ENCODE data around the gene SREBF2. TPM values are rescaled to one million over a fixed set of nuclear protein-coding genes. Genes with fewer than 3 reads are reported as not detected.

SREBF2 gene
- total and polyA plus RNA-seq, 2 experiments from 2014 or later, result 23.6 to 26.5 TPM

DNA sequence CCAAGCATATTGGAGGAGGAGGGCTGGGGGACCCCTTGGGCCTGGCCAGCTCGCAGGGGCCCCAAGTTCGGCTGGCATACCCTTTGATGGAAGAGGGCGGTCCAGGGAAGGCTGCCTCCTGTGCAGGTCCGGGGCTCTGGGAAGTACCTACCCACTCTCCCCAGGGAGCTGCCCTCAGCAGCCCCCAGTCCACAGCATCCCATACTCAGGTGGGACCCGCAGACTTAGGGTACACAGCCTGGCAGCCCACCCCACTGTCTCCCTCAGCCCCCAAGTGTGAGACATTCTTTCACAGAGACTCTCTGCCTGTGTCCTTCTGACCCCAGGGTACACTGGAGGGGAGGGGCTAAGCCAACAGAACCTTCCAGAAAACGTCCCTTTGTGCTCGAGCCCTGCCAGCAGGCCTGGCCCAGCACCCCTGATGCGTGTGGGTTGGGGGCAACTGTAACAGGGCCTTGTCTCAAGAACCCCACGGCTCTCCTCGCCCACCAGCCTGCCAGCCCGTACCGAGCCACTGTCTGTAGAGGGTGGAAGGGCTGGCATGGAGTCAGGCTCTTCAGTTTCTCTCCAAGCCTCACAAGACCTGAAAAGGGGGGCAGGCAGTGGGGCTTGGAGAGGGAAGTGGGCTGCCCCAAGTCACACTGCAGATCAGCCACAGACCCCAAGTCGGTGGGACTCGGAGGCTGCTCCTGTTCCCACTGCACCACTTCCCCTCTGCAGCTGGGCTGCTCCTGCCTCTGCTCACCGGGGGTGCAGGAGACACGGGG, 100.7 kb downstream of the SREBF2 start:
- H3K9me2 ChIP-seq (ENCODE audit: insufficient read depth), result no peaks in the 10 kb centered on the region
- H2AFZ ChIP-seq, result no peak overlapping the region
- 86 to 88% methylated on average over 13 to 16 of the region's 16 CpGs for WGBS, 2 experiments (ENCODE audit: low coverage in 1 of 2, low lambda C conversion rate in 2 of 2, missing lambda C conversion rate in 2 of 2)
- no peaks in the 10 kb centered on the region for H4K20me1 ChIP-seq (ENCODE audit: insufficient read depth)
- no peak overlapping the region for H3K4me3 ChIP-seq
- H3K4me2 ChIP-seq (ENCODE audit: unreplicated experiment), result no peak overlapping the region
- no peaks in the 10 kb centered on the region for H3K4me1 ChIP-seq (ENCODE audit: insufficient read depth)
- no peaks in the 10 kb centered on the region for H3F3A ChIP-seq (ENCODE audit: insufficient read depth)
- no peaks in the 10 kb centered on the region for H3K9me3 ChIP-seq (ENCODE audit: low read depth)
- H3K27ac ChIP-seq, result no peak overlapping the region
- H3K79me2 ChIP-seq (ENCODE audit: insufficient read depth), result no peaks in the 10 kb centered on the region
- no peaks in the 10 kb centered on the region for H3K27me3 ChIP-seq (replicated peaks; ENCODE audit: insufficient read depth)
- no peak overlapping the region for H3K9ac ChIP-seq
- no peaks in the 10 kb centered on the region for H3K36me3 ChIP-seq (ENCODE audit: low read depth)
- in situ Hi-C loops (cut with MboI), result no loop called here
- no peak for DNase-seq
- TF ChIP-seq EZH2phosphoT487 (IDR thresholded peaks at IDR 0.05; ENCODE audit: insufficient read depth, low read depth), result no peak
- no peak for TF ChIP-seq EZH2 (IDR thresholded peaks at IDR 0.05; ENCODE audit: insufficient read depth, poor library complexity, severe bottlenecking)

DNA sequence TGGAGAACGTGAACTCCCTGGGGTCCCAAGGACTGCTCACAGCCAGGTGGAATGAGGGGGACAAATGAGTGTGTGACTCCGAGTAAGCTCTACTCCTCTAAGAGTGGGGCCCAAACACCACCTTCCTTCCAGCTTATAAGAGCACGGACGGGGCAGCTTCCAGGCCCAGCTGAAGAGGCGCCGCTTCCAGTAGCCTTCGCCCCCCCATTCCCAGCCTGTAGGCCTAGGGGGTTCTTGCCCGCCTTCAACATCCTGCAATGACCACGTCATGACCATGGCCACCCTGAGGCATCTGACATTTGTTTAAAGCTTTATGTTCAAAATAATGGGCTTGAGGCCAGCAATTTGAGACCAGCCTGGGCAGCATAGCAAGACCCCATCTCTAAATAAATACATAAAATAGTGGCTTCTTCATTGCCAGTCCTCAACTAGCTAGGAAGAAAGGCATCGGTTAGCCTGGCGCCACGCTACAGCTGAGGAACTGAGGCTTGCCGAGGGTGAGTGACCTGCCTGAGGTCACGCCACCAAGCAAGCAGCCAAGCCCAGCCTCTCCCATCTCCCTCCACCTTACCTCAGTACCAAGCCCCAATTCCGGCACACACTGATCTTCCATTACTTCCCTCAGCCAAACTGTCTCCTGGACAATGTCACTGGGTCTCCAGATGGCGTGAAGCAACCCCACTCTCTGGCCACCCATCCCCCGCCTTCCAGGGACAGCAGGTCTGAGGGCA, 101.5 kb downstream of the SREBF2 start:
- 92 to 95% methylated on average over 17 of the region's 17 CpGs for WGBS, 2 experiments (ENCODE audit: low coverage in 1 of 2, low lambda C conversion rate in 2 of 2, missing lambda C conversion rate in 2 of 2)
- Histone ChIP-seq H2AFZ (no peak overlapping the region), H3K4me2 (ENCODE audit: unreplicated experiment) (no peak overlapping the region), H3K4me1 (ENCODE audit: insufficient read depth) (no peaks in the 10 kb centered on the region), H3K4me3 (no peak overlapping the region), H3F3A (ENCODE audit: insufficient read depth) (no peaks in the 10 kb centered on the region), H3K79me2 (ENCODE audit: insufficient read depth) (no peaks in the 10 kb centered on the region), H4K20me1 (ENCODE audit: insufficient read depth) (no peaks in the 10 kb centered on the region), H3K9me2 (ENCODE audit: insufficient read depth) (no peaks in the 10 kb centered on the region), H3K9ac (no peak overlapping the region), H3K27ac (no peak overlapping the region), H3K36me3 (ENCODE audit: low read depth) (no peaks in the 10 kb centered on the region), H3K27me3 (replicated peaks; ENCODE audit: insufficient read depth) (no peaks in the 10 kb centered on the region), H3K9me3 (ENCODE audit: low read depth) (no peaks in the 10 kb centered on the region)
- DNase-seq, result no peak
- no peak for TF ChIP-seq EZH2phosphoT487 (IDR thresholded peaks at IDR 0.05; ENCODE audit: insufficient read depth, low read depth)
- no peak for TF ChIP-seq EZH2 (IDR thresholded peaks at IDR 0.05; ENCODE audit: insufficient read depth, poor library complexity, severe bottlenecking)
- in situ Hi-C loops (cut with MboI), result no loop called here

GRCh38 chr22:41935015-41935351, 102.1 kb downstream of the SREBF2 start:
- Histone ChIP-seq H3K27me3 (replicated peaks; ENCODE audit: insufficient read depth) (no peaks in the 10 kb centered on the region), H3K9me3 (ENCODE audit: low read depth) (no peaks in the 10 kb centered on the region), H3F3A (ENCODE audit: insufficient read depth) (peaks cover 3% of the 10 kb centered on the region), H3K27ac (no peak overlapping the region), H3K4me3 (no peak overlapping the region), H3K79me2 (ENCODE audit: insufficient read depth) (no peaks in the 10 kb centered on the region), H2AFZ (no peak overlapping the region), H3K4me1 (ENCODE audit: insufficient read depth) (no peaks in the 10 kb centered on the region), H3K4me2 (ENCODE audit: unreplicated experiment) (no peak overlapping the region), H3K9ac (no peak overlapping the region), H3K36me3 (ENCODE audit: low read depth) (no peaks in the 10 kb centered on the region), H3K9me2 (ENCODE audit: insufficient read depth) (no peaks in the 10 kb centered on the region), H4K20me1 (ENCODE audit: insufficient read depth) (no peaks in the 10 kb centered on the region)
- DNase-seq, result no peak
- no peak for TF ChIP-seq EZH2phosphoT487 (IDR thresholded peaks at IDR 0.05; ENCODE audit: insufficient read depth, low read depth)
- no peak for TF ChIP-seq EZH2 (IDR thresholded peaks at IDR 0.05; ENCODE audit: insufficient read depth, poor library complexity, severe bottlenecking)
- 76 to 82% methylated on average over 3 to 4 of the region's 4 CpGs for WGBS, 2 experiments (ENCODE audit: low coverage in 1 of 2, low lambda C conversion rate in 2 of 2, missing lambda C conversion rate in 2 of 2)
- in situ Hi-C loops (cut with MboI), result no loop called here

GRCh38 chr22:41935509-41935908, 102.6 kb downstream of the SREBF2 start:
- no peak for DNase-seq
- TF ChIP-seq EZH2 (IDR thresholded peaks at IDR 0.05; ENCODE audit: insufficient read depth, poor library complexity, severe bottlenecking) (no peak), EZH2phosphoT487 (IDR thresholded peaks at IDR 0.05; ENCODE audit: insufficient read depth, low read depth) (no peak)
- Histone ChIP-seq H3K4me1 (ENCODE audit: insufficient read depth) (peaks cover 3% of the 10 kb centered on the region), H3F3A (ENCODE audit: insufficient read depth) (peaks cover 8% of the 10 kb centered on the region), H3K4me2 (ENCODE audit: unreplicated experiment) (no peak overlapping the region), H3K9me3 (ENCODE audit: low read depth) (no peaks in the 10 kb centered on the region), H3K27ac (no peak overlapping the region), H3K27me3 (replicated peaks; ENCODE audit: insufficient read depth) (no peaks in the 10 kb centered on the region), H2AFZ (no peak overlapping the region), H3K9ac (no peak overlapping the region), H3K79me2 (ENCODE audit: insufficient read depth) (no peaks in the 10 kb centered on the region), H4K20me1 (ENCODE audit: insufficient read depth) (no peaks in the 10 kb centered on the region), H3K9me2 (ENCODE audit: insufficient read depth) (no peaks in the 10 kb centered on the region), H3K4me3 (no peak overlapping the region), H3K36me3 (ENCODE audit: low read depth) (no peaks in the 10 kb centered on the region)
- in situ Hi-C loops (cut with MboI), result no loop called here
- WGBS, 2 experiments (ENCODE audit: low coverage in 1 of 2, low lambda C conversion rate in 2 of 2, missing lambda C conversion rate in 2 of 2), result 94 to 98% methylated on average over 9 of the region's 9 CpGs

All from GM23248 (cell line).